H9 (cell line): ENCODE measurements around the gene MATK. TPM values are rescaled to one million over a fixed set of nuclear protein-coding genes. Genes with fewer than 3 reads are reported as not detected.

Source experiments
- DNase-seq: peaks from one replicate; pipeline ENCODE4 v3.0.0-alpha.2; 2017
- H2AFZ ChIP-seq: one replicate; pipeline ENCODE4 v1.6.1; 2013; ENCODE audit warnings: mild to moderate bottlenecking, low read length, control low read depth, moderate library complexity
- H2AK5ac ChIP-seq: 2 replicates; pipeline ENCODE4 v1.6.1; 2013; ENCODE audit warnings: low read length, control low read depth, mixed read lengths; ENCODE audit not compliant: insufficient read length
- H2BK120ac ChIP-seq: one replicate; pipeline ENCODE4 v1.6.1; 2013; ENCODE audit warnings: low read depth, mild to moderate bottlenecking, low read length, control low read depth, inconsistent platforms; ENCODE audit not compliant: poor library complexity, severe bottlenecking
- H2BK12ac ChIP-seq: 2 replicates; pipeline ENCODE4 v1.6.1; 2013; ENCODE audit warnings: low read length, control low read depth, mixed read lengths, low read depth; ENCODE audit not compliant: insufficient read length
- H2BK15ac ChIP-seq: 2 replicates; pipeline ENCODE4 v1.6.1; 2013; ENCODE audit warnings: low read depth, low read length, control low read depth
- H2BK20ac ChIP-seq: one replicate; pipeline ENCODE4 v1.6.1; 2013; ENCODE audit warnings: low read depth, mild to moderate bottlenecking, low read length, control low read depth, inconsistent platforms; ENCODE audit not compliant: poor library complexity, severe bottlenecking
- H2BK5ac ChIP-seq: 2 replicates; pipeline ENCODE4 v1.6.1; 2013; ENCODE audit warnings: low read length, control low read depth, mixed read lengths; ENCODE audit not compliant: insufficient read length
- H3K14ac ChIP-seq: 2 replicates; pipeline ENCODE4 v1.6.1; 2013; ENCODE audit warnings: low read length, control low read depth; ENCODE audit not compliant: insufficient read depth
- H3K18ac ChIP-seq: 2 replicates; pipeline ENCODE4 v1.6.1; 2013; ENCODE audit warnings: low read depth, mild to moderate bottlenecking, mixed read lengths, low read length, control low read depth; ENCODE audit not compliant: insufficient read length
- H3K23ac ChIP-seq: 2 replicates; pipeline ENCODE4 v1.6.1; 2013; ENCODE audit warnings: low read length, control low read depth, mixed read lengths, low read depth; ENCODE audit not compliant: insufficient read length
- H3K23me2 ChIP-seq: 2 replicates; pipeline ENCODE4 v1.6.1; 2013; ENCODE audit warnings: low read depth, mild to moderate bottlenecking, mixed read lengths, low read length, control low read depth; ENCODE audit not compliant: insufficient read length, poor library complexity, severe bottlenecking
- H3K27ac ChIP-seq: 2 replicates; pipeline ENCODE4 v1.5.1; 2013; ENCODE audit warnings: low read length, control low read depth, mixed read lengths, low read depth; ENCODE audit not compliant: insufficient read length
- H3K27me3 ChIP-seq: 2 replicates; pipeline ENCODE4 v1.6.1; 2013; ENCODE audit warnings: low read length, control low read depth, inconsistent platforms; ENCODE audit not compliant: insufficient read depth
- H3K4ac ChIP-seq: 2 replicates; pipeline ENCODE4 v1.6.1; 2013; ENCODE audit warnings: low read depth, mild to moderate bottlenecking, control low read depth, inconsistent platforms, low read length, moderate library complexity
- H3K4me1 ChIP-seq: 2 replicates; pipeline ENCODE4 v1.6.1; 2013; ENCODE audit warnings: low read length, control low read depth, inconsistent platforms; ENCODE audit not compliant: insufficient read depth
- H3K4me2 ChIP-seq: 2 replicates; pipeline ENCODE4 v1.6.1; 2013; ENCODE audit warnings: low read length, control low read depth, mixed read lengths; ENCODE audit not compliant: insufficient read length, insufficient read depth
- H3K56ac ChIP-seq: 2 replicates; pipeline ENCODE4 v1.6.1; 2013; ENCODE audit warnings: low read depth, mild to moderate bottlenecking, mixed read lengths, low read length, control low read depth; ENCODE audit not compliant: insufficient read length
- H3K79me1 ChIP-seq: 2 replicates; pipeline ENCODE4 v1.6.1; 2013; ENCODE audit warnings: low read depth, mild to moderate bottlenecking, moderate library complexity, low read length, control low read depth, inconsistent platforms; ENCODE audit not compliant: insufficient read depth, poor library complexity, severe bottlenecking
- H3K79me2 ChIP-seq: 2 replicates; pipeline ENCODE4 v1.6.1; 2013; ENCODE audit warnings: low read length, control low read depth, inconsistent platforms; ENCODE audit not compliant: insufficient read depth
- H3K9ac ChIP-seq: 2 replicates; pipeline ENCODE4 v1.6.1; 2013; ENCODE audit warnings: low read length, control low read depth, mixed read lengths; ENCODE audit not compliant: insufficient read length; ENCODE audit errors: extremely low read depth
- H3K9me3 ChIP-seq: one replicate; pipeline ENCODE4 v1.6.1; 2013; ENCODE audit warnings: low read depth, low read length, inconsistent platforms; ENCODE audit not compliant: control insufficient read depth
- H3T11ph ChIP-seq: one replicate; pipeline ENCODE4 v1.6.1; 2013; ENCODE audit warnings: mild to moderate bottlenecking, low read length, control low read depth, inconsistent platforms
- H4K20me1 ChIP-seq: one replicate; pipeline ENCODE4 v1.6.1; 2013; ENCODE audit not compliant: control insufficient read depth, insufficient read length, insufficient read depth
- H4K5ac ChIP-seq: 2 replicates; pipeline ENCODE4 v1.6.1; 2013; ENCODE audit warnings: low read depth, mild to moderate bottlenecking, mixed read lengths, low read length, control low read depth; ENCODE audit not compliant: insufficient read length
- H4K8ac ChIP-seq: replicated peaks from 2 replicates; pipeline ENCODE4 v1.6.1; 2013; ENCODE audit warnings: low read length, control low read depth, mixed read lengths, low read depth; ENCODE audit not compliant: insufficient read length
- H4K91ac ChIP-seq: 2 replicates; pipeline ENCODE4 v1.6.1; 2013; ENCODE audit warnings: low read depth, mild to moderate bottlenecking, moderate library complexity, mixed read lengths, low read length, control low read depth; ENCODE audit not compliant: insufficient read length
- H3K27ac Mint-ChIP-seq, 3 experiments: 2 replicates in 2 of 3; 3 replicates in 1 of 3; pipeline ENCODE4 v1.8.0; 2020 to 2021; ENCODE audit warnings: mixed read lengths in 3 of 3, mild to moderate bottlenecking in 1 of 3, moderate library complexity in 1 of 3
- H3K27me3 Mint-ChIP-seq: 2 replicates; pipeline ENCODE4 v1.8.0; 2021; ENCODE audit warnings: low read depth, mild to moderate bottlenecking, moderate library complexity, mixed read lengths
- H3K36me3 Mint-ChIP-seq, 3 experiments: 2 replicates in 2 of 3; 3 replicates in 1 of 3; pipeline ENCODE4 v1.8.0; 2020 to 2021; ENCODE audit warnings: low read depth in 3 of 3, mixed read lengths in 3 of 3; ENCODE audit not compliant: insufficient read depth in 1 of 3
- H3K4me1 Mint-ChIP-seq, 2 experiments: 2 replicates each; pipeline ENCODE4 v1.8.0; 2020; ENCODE audit warnings: mixed read lengths in 2 of 2
- H3K4me3 Mint-ChIP-seq, 2 experiments: 2 replicates in 1 of 2; 3 replicates in 1 of 2; pipeline ENCODE4 v1.8.0; 2020 to 2021; ENCODE audit warnings: mild to moderate bottlenecking in 2 of 2, mixed read lengths in 2 of 2, moderate library complexity in 1 of 2
- H3K9me3 Mint-ChIP-seq, 2 experiments: 2 replicates in 1 of 2; 3 replicates in 1 of 2; pipeline ENCODE4 v1.8.0; 2020; ENCODE audit warnings: mild to moderate bottlenecking in 2 of 2, mixed read lengths in 2 of 2, moderate library complexity in 1 of 2
- CTCF ChIP-seq: fragments of 200-600 bp; sonication (generic); conservative IDR thresholded peaks from 3 replicates; pipeline ENCODE4 v1.8.0; 2021; ENCODE audit warnings: antibody characterized with exemption, mild to moderate bottlenecking
- WGBS: extraction: QIAGEN DNeasy Blood & Tissue Kit; methylation state at CpG from one replicate; pipeline ENCODE4 v1.1.7; 2013; ENCODE audit warnings: missing lambda C conversion rate, low lambda C conversion rate, mixed read lengths; ENCODE audit not compliant: insufficient read length; ENCODE audit errors: extremely low coverage; 5-methylcytosine and 5-hydroxymethylcytosine counted together
- total RNA-seq: library from RNA; stranded (reverse); gene quantifications from 2 replicates; pipeline ENCODE4 v1.2.1, GENCODE V29; 2021

The MATK gene
- total RNA-seq, 1 experiment from 2014 or later = 13.5 TPM

GRCh38 chr19:3830621-3831589 lies 44.7 kb upstream of the MATK start:
- Histone ChIP-seq H4K5ac (no peak overlapping the region), H4K8ac (peak overlapping the region; percentile 17), H4K20me1 (no peaks in the 10 kb centered on the region), H3K27ac (no peak overlapping the region), H2BK5ac (no peak overlapping the region), H3K9me3 (no peaks in the 10 kb centered on the region), H2AFZ (no peak overlapping the region), H3K18ac (no peak overlapping the region), H3K27me3 (no peaks in the 10 kb centered on the region), H2AK5ac (no peak overlapping the region), H3T11ph (no peak overlapping the region), H3K4me1 (no peaks in the 10 kb centered on the region), H3K56ac (no peak overlapping the region), H3K79me1 (no peaks in the 10 kb centered on the region), H3K9ac (no peak overlapping the region), H3K4me2 (no peak overlapping the region), H3K4ac (no peak overlapping the region), H2BK20ac (no peak overlapping the region), H2BK15ac (no peak overlapping the region), H3K79me2 (no peaks in the 10 kb centered on the region), H4K91ac (no peak overlapping the region), H2BK12ac (no peak overlapping the region), H3K23me2 (no peaks in the 10 kb centered on the region), H3K23ac (peak overlapping the region; percentile 83), H3K14ac (no peak overlapping the region), H2BK120ac (no peak overlapping the region)
- no CpG with 5 or more reads among the region's 45 CpGs for WGBS
- H3K36me3 Mint-ChIP-seq = no peaks in the 10 kb centered on the region; a peak in 1 of 7 replicates
- H3K4me1 Mint-ChIP-seq = no peaks in the 10 kb centered on the region
- no peak overlapping the region for H3K4me3 Mint-ChIP-seq
- no peak for TF ChIP-seq CTCF
- H3K27ac Mint-ChIP-seq = no peak overlapping the region
- H3K27me3 Mint-ChIP-seq = no peaks in the 10 kb centered on the region
- H3K9me3 Mint-ChIP-seq = no peaks in the 10 kb centered on the region
- no peak for DNase-seq
